GM13977 (cell line): ENCODE measurements around the gene ASMT.
"Not testable (repeated sequence)": the region's sequence is repeated elsewhere in the genome, so short reads cannot be mapped to it uniquely, and the experiment has no call there.

ENCODE experiments used
- DNase-seq: peaks from one replicate; pipeline ENCODE4 v3.0.0; 2012; ENCODE audit warnings: low spot score
- in situ Hi-C: fragments of 300-500 bp; cut with MboI; formaldehyde crosslinking; loops from one replicate; pipeline ENCODE4 v1.12.0; 2022; ENCODE audit warnings: low sequenced_read_pairs, low pct_unique_long_range_greater_than_20kb, mixed read lengths, inconsistent platforms; ENCODE audit not compliant: unreplicated experiment
- TF ChIP-seq, protein P1 (sequence below): IDR thresholded peaks from 2 replicates; pipeline ENCODE4 v1.5.1; 2012; ENCODE audit warnings: mild to moderate bottlenecking, control low read depth; ENCODE audit not compliant: insufficient read depth; ENCODE audit errors: extremely low read depth, missing control alignments

ASMT gene

DNA sequence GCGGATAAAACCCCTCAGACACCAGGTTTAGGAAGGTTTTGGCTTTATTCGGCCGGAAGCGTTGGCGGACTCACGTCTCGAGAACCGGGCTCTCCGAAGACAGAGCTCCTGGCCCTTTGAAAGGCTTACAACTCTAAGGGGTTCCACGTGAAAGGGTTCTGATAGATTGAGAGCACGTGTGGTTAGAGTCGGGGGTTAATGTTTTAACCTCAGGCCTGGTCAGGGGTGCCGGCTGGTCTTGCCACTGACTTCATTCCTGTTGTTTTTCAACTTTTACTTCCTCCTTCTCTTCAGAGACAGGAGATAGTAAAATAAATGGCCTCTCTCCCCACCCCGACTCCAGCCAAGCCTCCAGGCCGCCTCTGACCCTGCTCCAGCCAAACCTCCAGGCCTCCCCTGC lies 4.7 kb upstream of the ASMT start:
- no peak for DNase-seq
- TF ChIP-seq, protein P1, sequence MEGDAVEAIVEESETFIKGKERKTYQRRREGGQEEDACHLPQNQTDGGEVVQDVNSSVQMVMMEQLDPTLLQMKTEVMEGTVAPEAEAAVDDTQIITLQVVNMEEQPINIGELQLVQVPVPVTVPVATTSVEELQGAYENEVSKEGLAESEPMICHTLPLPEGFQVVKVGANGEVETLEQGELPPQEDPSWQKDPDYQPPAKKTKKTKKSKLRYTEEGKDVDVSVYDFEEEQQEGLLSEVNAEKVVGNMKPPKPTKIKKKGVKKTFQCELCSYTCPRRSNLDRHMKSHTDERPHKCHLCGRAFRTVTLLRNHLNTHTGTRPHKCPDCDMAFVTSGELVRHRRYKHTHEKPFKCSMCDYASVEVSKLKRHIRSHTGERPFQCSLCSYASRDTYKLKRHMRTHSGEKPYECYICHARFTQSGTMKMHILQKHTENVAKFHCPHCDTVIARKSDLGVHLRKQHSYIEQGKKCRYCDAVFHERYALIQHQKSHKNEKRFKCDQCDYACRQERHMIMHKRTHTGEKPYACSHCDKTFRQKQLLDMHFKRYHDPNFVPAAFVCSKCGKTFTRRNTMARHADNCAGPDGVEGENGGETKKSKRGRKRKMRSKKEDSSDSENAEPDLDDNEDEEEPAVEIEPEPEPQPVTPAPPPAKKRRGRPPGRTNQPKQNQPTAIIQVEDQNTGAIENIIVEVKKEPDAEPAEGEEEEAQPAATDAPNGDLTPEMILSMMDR, result no peak
- in situ Hi-C loops, result no loop called here

DNA sequence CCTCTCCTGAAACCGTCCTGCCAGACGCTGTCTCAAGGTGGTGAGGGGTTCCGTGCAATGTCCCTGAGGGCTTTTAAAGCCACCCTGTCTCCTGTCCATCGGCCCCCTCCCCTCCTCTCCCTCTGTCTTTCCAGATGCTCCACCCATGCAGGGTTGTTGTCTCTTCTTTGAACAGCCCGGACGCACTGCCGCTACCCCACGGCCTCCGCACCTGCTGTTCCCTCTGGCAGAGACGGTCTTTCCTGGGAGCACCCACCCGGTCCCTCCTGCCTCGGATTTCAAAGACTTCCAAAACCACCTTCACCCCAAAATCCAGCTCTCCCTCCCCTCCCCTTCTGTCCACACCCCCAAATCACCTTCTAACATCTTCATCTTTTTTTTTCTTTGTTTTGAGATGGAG lies 4.1 kb upstream of the ASMT start:
- TF ChIP-seq, protein P1, result no peak
- in situ Hi-C loops, result no loop called here
- no peak for DNase-seq

DNA sequence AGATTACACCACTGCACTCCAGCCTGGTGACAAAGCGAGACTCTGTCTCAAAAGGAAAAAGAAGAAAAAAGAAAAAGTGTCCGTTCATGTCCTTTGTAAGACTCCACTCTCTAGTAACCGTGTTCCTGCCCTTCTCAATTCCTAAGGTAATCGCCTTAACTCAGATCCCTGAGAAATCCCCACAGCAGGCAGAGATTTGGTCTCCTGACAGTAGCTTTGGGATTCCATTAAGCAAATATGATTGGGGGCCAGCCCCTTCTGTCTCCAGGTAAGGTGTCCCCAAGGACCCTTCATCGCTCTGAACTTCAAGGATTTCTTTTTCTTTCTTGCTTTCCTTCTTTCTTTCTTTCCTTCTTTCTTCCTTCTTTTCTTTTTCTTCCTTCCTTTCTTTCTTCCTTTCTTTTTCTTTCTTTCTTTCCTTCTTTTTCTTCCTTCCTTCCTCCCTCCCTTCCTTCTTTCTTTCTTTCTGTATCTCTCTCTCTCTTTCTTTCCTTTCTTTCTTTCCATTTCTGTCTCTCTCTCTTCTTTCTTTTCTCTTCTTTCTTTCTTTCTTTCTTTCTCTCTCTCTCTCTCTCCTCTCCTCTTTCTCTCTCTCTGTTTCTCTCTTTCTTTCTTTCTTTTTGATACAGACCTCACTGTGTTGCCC lies 2.1 kb upstream of the ASMT start:
- no peak for DNase-seq
- in situ Hi-C loops, result no loop called here

DNA sequence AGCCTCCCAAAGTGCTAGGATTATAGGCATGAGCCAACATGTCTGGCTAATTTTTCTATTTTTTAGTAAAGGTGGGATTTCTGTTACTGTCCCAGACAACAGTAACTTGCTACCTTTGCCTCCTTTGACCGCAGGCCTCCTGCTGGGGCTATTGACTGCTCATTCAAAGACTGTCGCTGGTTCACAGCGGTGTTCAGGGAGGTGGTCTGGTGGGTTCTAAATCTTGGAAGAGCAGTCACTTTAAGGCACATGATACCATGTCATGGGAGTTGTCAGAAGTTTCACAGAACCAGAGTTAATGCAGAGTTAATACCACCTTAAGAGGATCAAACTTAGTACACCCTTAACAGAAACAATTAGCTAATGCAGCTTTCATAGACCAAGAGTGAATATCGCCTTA lies 3.8 kb downstream of the ASMT start:
- DNase-seq, result no peak
- in situ Hi-C loops, result no loop called here
- TF ChIP-seq, protein P1, result no peak

More for the DNA sequence above, 2.1 kb upstream of the ASMT start:
- TF ChIP-seq, protein P1, result no peak

DNA sequence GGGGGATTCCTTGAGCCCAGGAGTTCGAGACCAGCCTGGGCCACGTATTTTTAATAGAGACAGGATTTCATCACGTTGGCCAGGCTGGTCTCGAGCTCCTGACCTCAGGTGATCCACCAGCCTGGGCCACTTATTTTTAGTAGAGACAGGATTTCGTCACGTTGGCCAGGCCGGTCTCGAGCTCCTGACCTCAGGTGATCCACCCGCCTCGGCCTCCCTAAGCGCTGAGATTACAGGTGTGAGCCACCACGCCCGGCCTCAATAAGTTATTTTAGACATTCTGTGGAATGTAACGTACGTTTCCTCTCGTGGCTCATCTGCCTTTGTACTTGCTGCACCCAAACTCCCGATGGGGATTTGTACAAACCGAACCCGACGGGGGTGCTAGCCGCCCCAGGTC lies 8.8 kb downstream of the ASMT start:
- in situ Hi-C loops, result no loop called here
- TF ChIP-seq, protein P1, result no peak
- no peak for DNase-seq

DNA sequence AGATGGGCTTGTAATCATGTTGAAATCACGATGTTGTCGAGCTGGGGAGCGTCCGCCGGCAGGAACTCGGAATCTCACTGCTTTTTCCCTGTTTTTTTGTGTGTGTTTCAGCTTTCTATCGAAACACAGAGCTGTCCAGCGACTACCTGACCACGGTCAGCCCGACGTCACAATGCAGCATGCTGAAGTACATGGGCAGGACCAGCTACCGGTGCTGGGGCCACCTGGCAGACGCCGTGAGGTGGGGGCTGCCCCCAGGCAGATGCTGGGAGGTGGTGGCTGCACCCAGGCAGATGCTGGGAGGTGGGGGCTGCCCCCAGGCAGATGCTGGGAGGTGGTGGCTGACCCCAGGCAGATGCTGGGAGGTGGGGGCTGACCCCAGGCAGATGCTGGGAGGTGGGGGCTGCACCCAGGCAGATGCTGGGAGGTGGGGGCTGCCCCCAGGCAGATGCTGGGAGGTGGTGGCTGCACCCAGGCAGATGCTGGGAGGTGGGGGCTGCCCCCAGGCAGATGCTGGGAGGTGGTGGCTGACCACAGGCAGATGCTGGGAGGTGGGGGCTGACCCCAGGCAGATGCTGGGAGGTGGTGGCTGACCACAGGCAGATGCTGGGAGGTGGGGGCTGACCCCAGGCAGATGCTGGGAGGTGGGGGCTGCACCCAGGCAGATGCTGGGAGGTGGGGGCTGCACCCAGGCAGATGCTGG lies 9.4 kb downstream of the ASMT start:
- DNase-seq, in situ Hi-C loops: not testable (repeated sequence)

DNA sequence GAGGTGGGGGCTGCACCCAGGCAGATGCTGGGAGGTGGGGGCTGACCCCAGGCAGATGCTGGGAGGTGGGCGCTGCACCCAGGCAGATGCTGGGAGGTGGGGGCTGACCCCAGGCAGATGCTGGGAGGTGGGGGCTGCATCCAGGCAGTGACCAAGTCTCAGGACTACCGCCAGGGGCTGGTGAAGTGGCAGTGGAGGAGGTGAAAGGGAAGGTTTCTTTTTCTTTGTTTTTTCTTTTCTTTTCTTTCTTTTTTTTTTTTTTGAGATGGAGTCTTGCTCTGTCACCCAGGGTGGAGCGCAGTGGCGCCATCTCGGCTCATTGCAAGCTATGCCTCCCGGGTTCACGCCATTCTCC lies 10.0 kb downstream of the ASMT start:
- DNase-seq, in situ Hi-C loops: not testable (repeated sequence)
